Omental fat pad (tissue), 4 donors: ENCODE data around the gene CHAF1B. TPM values are rescaled to one million over a fixed set of nuclear protein-coding genes. Genes with fewer than 3 reads are reported as not detected.
A peak's percentile ranks its signal among the peaks of the same experiment; 100 is the strongest.

Experiments used
- ATAC-seq: fragments of 150-250 bp; one replicate; pipeline ENCODE4 v1.9.1; 2016; ENCODE audit warnings: mild to moderate bottlenecking, moderate library complexity; ENCODE audit not compliant: low FRiP score
- DNase-seq: peaks from one replicate; pipeline ENCODE4 v3.0.0-alpha.2; 2019; ENCODE audit warnings: low spot score
- total RNA-seq, 4 donors: library from RNA; depleted of rRNA; stranded (reverse); fragments of >200 nt; gene quantifications; one replicate each; pipeline ENCODE4 v1.1.0, GENCODE V29; 2016
- TF ChIP-seq, protein P1 (sequence below), 3 donors: fragments of 450-650 bp; IDR thresholded peaks; one replicate each; pipeline ENCODE4 v1.5.1; 2016 to 2017; ENCODE audit warnings: antibody characterized with exemption in 3 of 3, mild to moderate bottlenecking in 3 of 3, moderate library complexity in 2 of 3

Gene CHAF1B
- total RNA-seq, 4 donors from 2014 or later = 0.75 to 1.3 (median 1.0) TPM

DNA sequence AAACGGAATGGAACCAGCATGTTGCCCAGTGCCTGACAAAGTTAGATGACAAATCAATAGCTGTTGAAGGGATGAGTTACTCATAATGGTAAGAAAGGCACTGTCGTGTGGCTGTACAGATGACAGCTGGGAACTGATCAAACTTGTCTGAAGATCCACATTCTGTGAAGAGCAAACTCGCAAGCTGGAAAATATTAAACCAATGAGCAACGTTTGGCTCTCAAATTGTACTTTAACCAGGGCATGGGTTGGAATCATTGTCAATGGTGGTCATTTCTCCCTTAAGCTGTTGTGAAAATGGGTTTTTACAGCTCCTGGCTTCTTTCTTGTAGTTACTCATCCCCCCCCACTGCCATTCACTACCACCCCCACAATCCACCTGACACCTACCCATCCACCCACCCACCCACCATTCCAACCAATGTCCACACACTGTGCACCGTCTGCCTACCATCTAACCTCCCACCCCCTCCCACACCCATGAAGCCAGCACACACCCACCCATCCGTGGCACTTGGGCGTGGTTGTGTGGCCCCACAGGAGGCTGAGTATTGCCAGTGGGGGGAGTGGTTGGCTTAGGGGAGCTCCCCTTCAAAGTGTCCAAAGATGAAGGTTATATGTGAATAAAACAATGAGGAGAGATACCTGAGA lies 48.0 kb downstream of the CHAF1B start:
- TF ChIP-seq, protein P1, sequence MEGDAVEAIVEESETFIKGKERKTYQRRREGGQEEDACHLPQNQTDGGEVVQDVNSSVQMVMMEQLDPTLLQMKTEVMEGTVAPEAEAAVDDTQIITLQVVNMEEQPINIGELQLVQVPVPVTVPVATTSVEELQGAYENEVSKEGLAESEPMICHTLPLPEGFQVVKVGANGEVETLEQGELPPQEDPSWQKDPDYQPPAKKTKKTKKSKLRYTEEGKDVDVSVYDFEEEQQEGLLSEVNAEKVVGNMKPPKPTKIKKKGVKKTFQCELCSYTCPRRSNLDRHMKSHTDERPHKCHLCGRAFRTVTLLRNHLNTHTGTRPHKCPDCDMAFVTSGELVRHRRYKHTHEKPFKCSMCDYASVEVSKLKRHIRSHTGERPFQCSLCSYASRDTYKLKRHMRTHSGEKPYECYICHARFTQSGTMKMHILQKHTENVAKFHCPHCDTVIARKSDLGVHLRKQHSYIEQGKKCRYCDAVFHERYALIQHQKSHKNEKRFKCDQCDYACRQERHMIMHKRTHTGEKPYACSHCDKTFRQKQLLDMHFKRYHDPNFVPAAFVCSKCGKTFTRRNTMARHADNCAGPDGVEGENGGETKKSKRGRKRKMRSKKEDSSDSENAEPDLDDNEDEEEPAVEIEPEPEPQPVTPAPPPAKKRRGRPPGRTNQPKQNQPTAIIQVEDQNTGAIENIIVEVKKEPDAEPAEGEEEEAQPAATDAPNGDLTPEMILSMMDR (IDR thresholded peaks at IDR 0.05) = no peak

GRCh38 chr21:36434144-36434543 lies 49.0 kb downstream of the CHAF1B start:
- ATAC-seq (no peak), DNase-seq (no peak)
- TF ChIP-seq, protein P1 (IDR thresholded peaks at IDR 0.05) = no peak

More for the DNA sequence above, 48.0 kb downstream of the CHAF1B start:
- ATAC-seq = no peak
- no peak for DNase-seq

GRCh38 chr21:36436829-36437744 lies 51.9 kb downstream of the CHAF1B start:
- TF ChIP-seq, protein P1 (IDR thresholded peaks at IDR 0.05) = no peak
- ATAC-seq = peak; percentile 10
- DNase-seq = no peak

DNA sequence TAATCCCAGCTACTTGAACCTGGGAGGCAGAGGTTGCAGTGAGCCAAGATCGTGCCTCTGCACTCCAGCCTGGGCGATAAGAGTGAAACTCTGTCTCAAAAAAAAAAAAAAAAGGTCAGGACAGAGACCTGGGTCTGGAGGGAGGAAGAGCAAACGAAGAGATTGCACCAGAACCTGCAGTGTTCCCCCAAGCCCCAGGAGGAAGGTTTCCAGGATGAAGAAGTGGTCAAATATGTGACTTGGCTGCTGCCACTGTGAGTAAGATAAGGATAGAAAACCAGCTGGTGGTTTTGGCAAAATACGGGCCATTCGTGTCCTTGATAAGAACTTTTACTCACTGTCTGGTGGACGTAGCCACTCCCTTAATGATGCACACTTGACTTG lies 52.5 kb downstream of the CHAF1B start:
- TF ChIP-seq, protein P1 (IDR thresholded peaks at IDR 0.05) = no peak
- peak; percentile 81 for ATAC-seq
- no peak for DNase-seq

- no peak for DNase-seq
- ATAC-seq = no peak
- TF ChIP-seq, protein P1 (IDR thresholded peaks at IDR 0.05) = no peak
Measured at GRCh38 chr21:36441715-36442114, 56.5 kb downstream of the CHAF1B start.

DNA sequence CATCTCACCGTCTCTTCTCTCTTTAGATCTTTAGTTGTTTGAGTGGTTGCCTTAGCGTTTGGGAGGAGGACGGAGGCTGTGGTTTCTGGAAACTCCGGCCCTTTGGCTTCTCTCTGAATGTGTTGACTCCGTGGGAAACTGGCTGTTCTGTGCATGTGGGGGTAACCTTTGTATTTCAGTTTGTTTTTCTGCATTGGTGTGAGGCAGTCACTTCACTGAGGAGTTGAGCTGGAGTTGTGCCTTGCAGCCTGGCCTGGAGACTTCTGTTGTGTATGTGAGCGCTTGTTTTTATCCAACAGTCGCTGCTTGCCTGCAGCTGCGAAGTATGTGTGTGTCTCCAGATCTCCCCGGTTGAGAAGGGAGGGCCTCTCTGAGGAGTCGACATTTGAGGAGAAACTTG lies 61.1 kb downstream of the CHAF1B start:
- TF ChIP-seq, protein P1 (IDR thresholded peaks at IDR 0.05) = no peak
- ATAC-seq (no peak), DNase-seq (no peak)
